CD14-positive monocyte (primary cell): ENCODE measurements around the gene NCBP3. TPM values are rescaled to one million over a fixed set of nuclear protein-coding genes. Genes with fewer than 3 reads are reported as not detected.

ENCODE experiments used
- DNase-seq, 3 donors: peaks; one replicate each; pipeline ENCODE4 v3.0.0-alpha.2; 2011 to 2022
- H2AFZ ChIP-seq: 2 replicates; pipeline ENCODE4 v1.6.0; 2012; ENCODE audit warnings: mild to moderate bottlenecking, low read depth, low read length, inconsistent platforms; ENCODE audit not compliant: insufficient read depth, poor library complexity, severe bottlenecking
- H3K27ac ChIP-seq, 2 donors: 1 replicate in 1 of 2; 2 replicates in 1 of 2; pipeline ENCODE4 v1.5.1; 2012 to 2013; ENCODE audit warnings: low read length in 2 of 2, control low read depth in 1 of 2, inconsistent platforms in 1 of 2, low read depth in 1 of 2, mild to moderate bottlenecking in 1 of 2
- H3K27me3 ChIP-seq, 2 donors: one replicate each; pipeline versions ENCODE4 v1.6.0 to v1.6.1; 2011 to 2013; ENCODE audit warnings: low read length in 2 of 2; ENCODE audit not compliant: control insufficient read depth in 2 of 2, insufficient read depth in 2 of 2
- H3K36me3 ChIP-seq, 2 donors: replicated peaks in 1 of 2; 1 replicate in 1 of 2; 2 replicates in 1 of 2; pipeline versions ENCODE4 v1.5.1 to v1.6.1; 2012 to 2013; ENCODE audit warnings: low read length in 2 of 2, control low read depth in 1 of 2, inconsistent platforms in 1 of 2, mild to moderate bottlenecking in 1 of 2; ENCODE audit not compliant: insufficient read depth in 2 of 2, control insufficient read depth in 1 of 2
- H3K4me1 ChIP-seq, 2 donors: 1 replicate in 1 of 2; 2 replicates in 1 of 2; pipeline versions ENCODE4 v1.5.1 to v1.6.1; 2012 to 2013; ENCODE audit warnings: low read length in 2 of 2, control low read depth in 1 of 2, inconsistent platforms in 1 of 2, mild to moderate bottlenecking in 1 of 2, moderate library complexity in 1 of 2; ENCODE audit not compliant: insufficient read depth in 2 of 2, control insufficient read depth in 1 of 2
- H3K4me2 ChIP-seq: replicated peaks from 2 replicates; pipeline ENCODE3; 2012; ENCODE audit warnings: low read length, moderate library complexity, mild to moderate bottlenecking; ENCODE audit not compliant: poor library complexity, severe bottlenecking; ENCODE audit errors: extremely low read depth
- H3K4me3 ChIP-seq, 3 experiments: fragments of 200-600 bp in 1 of 3; sonication (generic) in 1 of 3; replicated peaks in 1 of 3; 1 replicate in 2 of 3; 2 replicates in 1 of 3; pipeline ENCODE4 v1.5.1; 2011 to 2013; ENCODE audit warnings: low read length in 3 of 3, mild to moderate bottlenecking in 3 of 3, control low read depth in 2 of 3, low read depth in 2 of 3, inconsistent platforms in 1 of 3, moderate library complexity in 1 of 3
- H3K79me2 ChIP-seq: 2 replicates; pipeline ENCODE4 v1.6.0; 2012; ENCODE audit warnings: mild to moderate bottlenecking, control low read depth, inconsistent platforms, low read length, moderate library complexity; ENCODE audit not compliant: insufficient read depth
- H3K9ac ChIP-seq: 2 replicates; pipeline ENCODE4 v1.6.0; 2017; ENCODE audit warnings: low read length, mild to moderate bottlenecking; ENCODE audit not compliant: insufficient read depth, poor library complexity, severe bottlenecking
- H3K9me3 ChIP-seq, 2 donors: replicated peaks in 1 of 2; 1 replicate in 1 of 2; 2 replicates in 1 of 2; pipeline versions ENCODE4 v1.5.1 to v1.6.1; 2012 to 2013; ENCODE audit warnings: low read length in 2 of 2, control low read depth in 1 of 2; ENCODE audit not compliant: control insufficient read depth in 1 of 2, insufficient read depth in 1 of 2
- H4K20me1 ChIP-seq: 2 replicates; pipeline ENCODE4 v1.6.0; 2012; ENCODE audit warnings: mild to moderate bottlenecking, low read length, control low read depth, moderate library complexity; ENCODE audit not compliant: insufficient read depth
- H3K27ac Mint-ChIP-seq, 7 donors: one replicate each; pipeline ENCODE4 v1.8.0; 2020; ENCODE audit warnings: mild to moderate bottlenecking in 7 of 7, mixed read lengths in 7 of 7, moderate library complexity in 6 of 7, inconsistent platforms in 2 of 7
- H3K27me3 Mint-ChIP-seq, 3 donors: one replicate each; pipeline ENCODE4 v1.8.0; 2021 to 2022; ENCODE audit warnings: low read depth in 3 of 3, mild to moderate bottlenecking in 3 of 3, mixed read lengths in 3 of 3, moderate library complexity in 3 of 3, inconsistent platforms in 1 of 3
- H3K36me3 Mint-ChIP-seq, 2 donors: one replicate each; pipeline ENCODE4 v1.8.0; 2020; ENCODE audit warnings: mixed read lengths in 2 of 2, inconsistent platforms in 1 of 2, mild to moderate bottlenecking in 1 of 2
- H3K4me1 Mint-ChIP-seq: one replicate; pipeline ENCODE4 v1.8.0; 2020; ENCODE audit warnings: mild to moderate bottlenecking, mixed read lengths
- H3K4me3 Mint-ChIP-seq, 2 donors: one replicate each; pipeline ENCODE4 v1.8.0; 2020; ENCODE audit warnings: mild to moderate bottlenecking in 2 of 2, mixed read lengths in 2 of 2, moderate library complexity in 1 of 2
- H3K9me3 Mint-ChIP-seq, 7 donors: one replicate each; pipeline ENCODE4 v1.8.0; 2020 to 2022; ENCODE audit warnings: mixed read lengths in 7 of 7, mild to moderate bottlenecking in 6 of 7, moderate library complexity in 6 of 7, inconsistent platforms in 2 of 7
- CTCF ChIP-seq: fragments of 200-600 bp; IDR thresholded peaks from one replicate; pipeline ENCODE4 v1.8.0; 2022; ENCODE audit warnings: antibody characterized with exemption, mild to moderate bottlenecking
- WGBS: methylation state at CpG from one replicate; pipeline ENCODE4 v1.1.5; 2013; ENCODE audit warnings: missing lambda C conversion rate; ENCODE audit not compliant: insufficient coverage; 5-methylcytosine and 5-hydroxymethylcytosine counted together
- intact Hi-C, 2 donors: fragments of 100-400 bp; cut with micrococcal nuclease; formaldehyde crosslinking; loops; one replicate each; pipeline versions ENCODE4 v1.15.0 to v1.15.1; 2023
- polyA plus RNA-seq, 3 donors: library from polyadenylated mRNA; depleted of rRNA in 1 of 3; unstranded in 2 of 3; stranded (reverse) in 1 of 3; fragments of 300-500 nt in 2 of 3; fragments of >200 nt in 1 of 3; fragmentation: Illumina TruSeq in 2 of 3; gene quantifications; 1 replicate in 2 of 3; 2 replicates in 1 of 3; pipeline ENCODE4 v1.2.3, GENCODE V29; 2012 to 2021

Gene NCBP3
- polyA plus RNA-seq, 3 donors, result 4.9 to 19.0 (median 8.5) TPM

GRCh38 chr17:3882276-3882675 is 36.2 kb upstream of the NCBP3 start:
- H3K4me2 ChIP-seq, result no peak overlapping the region
- no peak overlapping the region for H3K4me3 Mint-ChIP-seq
- H3K36me3 ChIP-seq, result peaks cover 14 to 17% of the 10 kb centered on the region in 2 donors
- H3K9me3 Mint-ChIP-seq, result no peaks in the 10 kb centered on the region
- no peak overlapping the region for H3K27ac Mint-ChIP-seq
- H3K79me2 ChIP-seq, result no peaks in the 10 kb centered on the region
- H4K20me1 ChIP-seq, result no peaks in the 10 kb centered on the region
- no peak overlapping the region for H3K4me3 ChIP-seq
- no peaks in the 10 kb centered on the region for H3K27me3 ChIP-seq
- DNase-seq, result no peak
- no peaks in the 10 kb centered on the region for H3K9me3 ChIP-seq
- H3K36me3 Mint-ChIP-seq, result peaks cover 36 to 44% of the 10 kb centered on the region in 2 donors
- intact Hi-C loops, result no loop called here
- H3K9ac ChIP-seq, result no peak overlapping the region
- WGBS, result 89% methylated on average over 4 of the region's 4 CpGs
- peaks cover 0 to 5% (median 1%) of the 10 kb centered on the region in 3 donors for H3K27me3 Mint-ChIP-seq
- TF ChIP-seq CTCF, result no peak
- peaks cover 21 to 23% of the 10 kb centered on the region in 2 donors for H3K4me1 ChIP-seq
- H3K27ac ChIP-seq, result no peak overlapping the region
- H3K4me1 Mint-ChIP-seq, result peaks cover 23% of the 10 kb centered on the region
- no peak overlapping the region for H2AFZ ChIP-seq

- Histone ChIP-seq H2AFZ (no peak overlapping the region), H3K9me3 (no peaks in the 10 kb centered on the region), H3K36me3 (peaks cover 17 to 23% of the 10 kb centered on the region in 2 donors), H4K20me1 (no peaks in the 10 kb centered on the region), H3K4me2 (no peak overlapping the region), H3K27ac (no peak overlapping the region), H3K4me1 (peaks cover 8 to 10% of the 10 kb centered on the region in 2 donors), H3K9ac (no peak overlapping the region), H3K79me2 (no peaks in the 10 kb centered on the region), H3K4me3 (no peak overlapping the region), H3K27me3 (no peaks in the 10 kb centered on the region)
- no peak for TF ChIP-seq CTCF
- H3K36me3 Mint-ChIP-seq, result peaks cover 45 to 49% of the 10 kb centered on the region in 2 donors
- H3K4me1 Mint-ChIP-seq, result peaks cover 10% of the 10 kb centered on the region
- no peak overlapping the region for H3K4me3 Mint-ChIP-seq
- 100% methylated on average over 3 of the region's 7 CpGs for WGBS
- DNase-seq, result no peak
- H3K27me3 Mint-ChIP-seq, result peaks cover 0 to 5% (median 1%) of the 10 kb centered on the region in 3 donors
- peak overlapping the region in 1 of 7 donors; percentile 16 for H3K27ac Mint-ChIP-seq
- H3K9me3 Mint-ChIP-seq, result no peaks in the 10 kb centered on the region
- intact Hi-C loops, result no loop called here
Observed at GRCh38 chr17:3880983-3881382, 34.9 kb upstream of the NCBP3 start.
